ENCODE measurements around the gene ZSWIM4. TPM values are rescaled to one million over a fixed set of nuclear protein-coding genes. Genes with fewer than 3 reads are reported as not detected.
A peak's percentile ranks its signal among the peaks of the same experiment; 100 is the strongest.

The ZSWIM4 gene
- total and polyA plus RNA-seq, 2 of the 4 experiments (the other 2 are of a cell fraction) = 2.2 to 6.2 TPM

DNA sequence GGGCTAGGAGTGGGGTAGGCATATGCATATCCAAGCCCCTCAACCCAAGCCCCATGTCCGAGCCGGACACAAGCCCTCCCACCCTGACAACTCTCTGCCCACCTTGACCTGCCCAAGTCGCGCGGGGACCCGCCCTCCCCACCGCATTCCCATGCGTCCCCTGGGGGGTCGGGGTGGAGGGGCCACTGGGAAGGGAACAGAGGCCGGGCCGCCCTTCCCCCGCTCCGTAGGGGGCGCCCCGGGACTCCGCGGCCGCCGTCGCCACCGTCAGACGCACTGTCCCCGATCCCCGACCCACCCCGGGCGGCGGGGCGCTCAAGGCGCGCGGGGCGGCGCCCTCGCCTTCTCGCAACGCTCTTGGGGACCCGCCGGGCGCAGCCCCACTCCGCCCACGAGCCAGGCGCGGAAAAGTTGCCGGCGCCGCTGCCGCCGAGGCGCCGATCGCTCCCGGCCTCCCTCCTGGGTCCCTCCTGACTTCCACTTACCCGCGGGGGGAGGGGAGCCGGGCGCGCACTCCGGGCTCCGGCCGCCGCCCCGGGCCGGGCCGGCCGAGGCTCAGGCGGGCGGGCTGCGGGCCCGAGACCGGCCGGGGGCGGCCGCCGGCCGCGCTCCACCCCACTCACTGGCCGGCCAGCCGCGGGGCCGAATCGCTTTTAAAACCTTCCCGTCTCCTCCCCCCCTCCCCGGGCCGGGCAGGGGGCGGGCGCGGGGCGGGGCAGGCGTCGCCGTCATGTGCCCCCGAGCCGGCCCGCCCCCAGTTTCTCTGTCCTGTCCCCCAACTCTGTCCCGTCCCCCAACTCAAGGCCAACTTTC, 47.3 kb downstream of the ZSWIM4 start:
- peak overlapping the region; percentile 79 for H3K18ac ChIP-seq (ENCODE audit: low read depth, low read length)
- H3K23ac ChIP-seq (ENCODE audit: low read depth, low read length) = peak overlapping the region; percentile 74; the same call in 1 of the 2 replicates
- H3K9me3 ChIP-seq (ENCODE audit: control insufficient read depth, insufficient read depth, low read length) = no peaks in the 10 kb centered on the region
- peak overlapping the region; percentile 65 to 92; a peak in 3 of 4 replicates for H4K8ac ChIP-seq (ENCODE audit: low read depth in 2 of 2, low read length in 2 of 2)
- peak overlapping the region; percentile 91 for H2BK5ac ChIP-seq (ENCODE audit: low read depth, low read length, poor library complexity, severe bottlenecking)
- peak overlapping the region; percentile 83 for H3K4me2 ChIP-seq (ENCODE audit: low read depth, low read length)
- peak overlapping the region; percentile 47; the same call in 1 of the 2 replicates for H4K5ac ChIP-seq (ENCODE audit: low read depth, low read length)
- H3K27me3 ChIP-seq (ENCODE audit: control insufficient read depth, insufficient read depth, low read length) = no peaks in the 10 kb centered on the region
- H3K56ac ChIP-seq (ENCODE audit: extremely low read depth, insufficient read depth, low read length) = peak overlapping the region; percentile 76
- in situ Hi-C loops (cut with MboI; ENCODE audit: low sequenced_read_pairs) = loop anchor here (10.0 to 25.0 kb wide), 2 partner anchors 688 to 1055 kb away; partner anchors contain the start of genes HOOK2, IER2, JUNB and STX10
- peak overlapping the region; percentile 92 for H2BK120ac ChIP-seq (ENCODE audit: low read depth, low read length)
- peak overlapping the region; percentile 91 for H2AFZ ChIP-seq (replicated peaks; ENCODE audit: low read length, poor library complexity)
- DNase-seq (peak; percentile 65), ATAC-seq (ENCODE audit: low read depth) (peak; percentile 34)
- peak overlapping the region; percentile 95 for H3K14ac ChIP-seq (replicated peaks; ENCODE audit: low read depth, low read length)
- TF ChIP-seq, protein P1, sequence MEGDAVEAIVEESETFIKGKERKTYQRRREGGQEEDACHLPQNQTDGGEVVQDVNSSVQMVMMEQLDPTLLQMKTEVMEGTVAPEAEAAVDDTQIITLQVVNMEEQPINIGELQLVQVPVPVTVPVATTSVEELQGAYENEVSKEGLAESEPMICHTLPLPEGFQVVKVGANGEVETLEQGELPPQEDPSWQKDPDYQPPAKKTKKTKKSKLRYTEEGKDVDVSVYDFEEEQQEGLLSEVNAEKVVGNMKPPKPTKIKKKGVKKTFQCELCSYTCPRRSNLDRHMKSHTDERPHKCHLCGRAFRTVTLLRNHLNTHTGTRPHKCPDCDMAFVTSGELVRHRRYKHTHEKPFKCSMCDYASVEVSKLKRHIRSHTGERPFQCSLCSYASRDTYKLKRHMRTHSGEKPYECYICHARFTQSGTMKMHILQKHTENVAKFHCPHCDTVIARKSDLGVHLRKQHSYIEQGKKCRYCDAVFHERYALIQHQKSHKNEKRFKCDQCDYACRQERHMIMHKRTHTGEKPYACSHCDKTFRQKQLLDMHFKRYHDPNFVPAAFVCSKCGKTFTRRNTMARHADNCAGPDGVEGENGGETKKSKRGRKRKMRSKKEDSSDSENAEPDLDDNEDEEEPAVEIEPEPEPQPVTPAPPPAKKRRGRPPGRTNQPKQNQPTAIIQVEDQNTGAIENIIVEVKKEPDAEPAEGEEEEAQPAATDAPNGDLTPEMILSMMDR (conservative IDR thresholded peaks at IDR 0.05; ENCODE audit: low read depth, low read length) = no peak; the same call in 1 of the 2 replicates
- peak; percentile 45; the same call in 1 of the 2 replicates for TF ChIP-seq BHLHE40 (IDR thresholded peaks at IDR 0.05; ENCODE audit: low read depth, low read length)
- TF ChIP-seq RAD21 (IDR thresholded peaks at IDR 0.05; ENCODE audit: low read length) = no peak; the same call in 1 of the 2 replicates
- TF ChIP-seq, protein P2, sequence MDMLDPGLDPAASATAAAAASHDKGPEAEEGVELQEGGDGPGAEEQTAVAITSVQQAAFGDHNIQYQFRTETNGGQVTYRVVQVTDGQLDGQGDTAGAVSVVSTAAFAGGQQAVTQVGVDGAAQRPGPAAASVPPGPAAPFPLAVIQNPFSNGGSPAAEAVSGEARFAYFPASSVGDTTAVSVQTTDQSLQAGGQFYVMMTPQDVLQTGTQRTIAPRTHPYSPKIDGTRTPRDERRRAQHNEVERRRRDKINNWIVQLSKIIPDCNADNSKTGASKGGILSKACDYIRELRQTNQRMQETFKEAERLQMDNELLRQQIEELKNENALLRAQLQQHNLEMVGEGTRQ (IDR thresholded peaks at IDR 0.05; ENCODE audit: low read depth, low read length) = peak; percentile 87
- TF ChIP-seq CHD1 (IDR thresholded peaks at IDR 0.05; ENCODE audit: low read depth, low read length) = peak; percentile 96
- TF ChIP-seq SMC3 (IDR thresholded peaks at IDR 0.05; ENCODE audit: low read depth, low read length) = no peak
- TF ChIP-seq POLR2A (IDR thresholded peaks at IDR 0.05; ENCODE audit: low read depth, low read length) = peak; percentile 97
- peak; percentile 97; the same call in 1 of the 2 replicates for TF ChIP-seq MAZ (IDR thresholded peaks at IDR 0.05; ENCODE audit: borderline replicate concordance, low read depth, low read length)
- TF ChIP-seq MXI1 (IDR thresholded peaks at IDR 0.05; ENCODE audit: borderline replicate concordance, low read depth, low read length) = no peak
- TF ChIP-seq NFE2L2 (IDR thresholded peaks at IDR 0.05; ENCODE audit: low read depth, low read length) = no peak
- H3K4ac ChIP-seq (ENCODE audit: low read depth, low read length) = peak overlapping the region; percentile 98
- peak overlapping the region; percentile 97 for H3K27ac ChIP-seq (ENCODE audit: insufficient read depth, low read length)
- intact Hi-C loops (cut with micrococcal nuclease) = no loop called here
- H3K4me1 ChIP-seq (ENCODE audit: control insufficient read depth, insufficient read depth, low read length) = peaks cover 30% of the 10 kb centered on the region
- CTCF ChIA-PET = no interaction called here
- peaks cover 50% of the 10 kb centered on the region for H4K20me1 ChIP-seq (ENCODE audit: insufficient read depth, low read length)
- peak overlapping the region; percentile 98 for H3K9ac ChIP-seq (ENCODE audit: low read depth, low read length)
- H3K4me3 ChIP-seq (ENCODE audit: insufficient read depth, low read depth, low read length) = peak overlapping the region; percentile 95
- dilution Hi-C loops (cut with HindIII; ENCODE audit: low sequenced_read_pairs, unreplicated experiment) = no loop called here
- H3K79me1 ChIP-seq (ENCODE audit: low read depth in 1 of 2, low read length in 2 of 2) = peaks cover 12 to 41% of the 10 kb centered on the region in 2 experiments
- H3K9me1 ChIP-seq (ENCODE audit: insufficient read depth, low read length) = 0 out of 2 replicates have a peak, but pooled peaks cover 3% of the 10 kb centered on the region
- no TSS peak for BruUV-seq (replicated peaks)
- H4K91ac ChIP-seq (ENCODE audit: insufficient read depth, low read depth, low read length) = peak overlapping the region; percentile 86
- POLR2A ChIA-PET (ENCODE audit: unreplicated experiment) = no interaction called here
- H3K36me3 ChIP-seq (ENCODE audit: control insufficient read depth, insufficient read depth, low read length) = peaks cover 9% of the 10 kb centered on the region; the same call in 1 of the 2 replicates
- H2AK9ac ChIP-seq (replicated peaks; ENCODE audit: low read depth, low read length, poor library complexity) = peak overlapping the region; percentile 98
- H2BK15ac ChIP-seq (ENCODE audit: low read depth, low read length) = peak overlapping the region; percentile 94; the same call in 2 of the 3 replicates
- peak overlapping the region; percentile 97 for H2AK5ac ChIP-seq (ENCODE audit: low read depth, low read length)
- peak overlapping the region; percentile 90 for H2BK20ac ChIP-seq (ENCODE audit: low read depth, low read length)
- WGBS, 2 experiments (ENCODE audit: extremely low coverage in 2 of 2, insufficient read length in 1 of 2) = 0% methylated on average over 29 of the region's 95 CpGs; no CpG with 5 or more reads in 1 of the 2 experiments
